Heart right ventricle (tissue), 16 donors: Measurements from ENCODE around the gene GDE1. TPM values are rescaled to one million over a fixed set of nuclear protein-coding genes. Genes with fewer than 3 reads are reported as not detected.

Experiments
- ATAC-seq, 8 donors: fragments of 200-7000 bp; cut with Tn5 transposase; one replicate each; pipeline ENCODE4 v1.9.1; 2020; ENCODE audit warnings: mild to moderate bottlenecking in 8 of 8, moderate library complexity in 8 of 8, moderate number of reproducible peaks in 1 of 8
- DNase-seq, 2 donors: peaks; one replicate each; pipeline ENCODE4 v3.0.0-alpha.2; 2020
- H3K27ac ChIP-seq, 10 donors: fragments of 200-600 bp; sonication (generic) in 2 of 10; one replicate each; pipeline versions ENCODE4 v1.5.0 to v1.8.0; 2020 to 2022; ENCODE audit warnings: mild to moderate bottlenecking in 3 of 10
- H3K27me3 ChIP-seq, 7 donors: fragments of 200-600 bp; one replicate each; pipeline ENCODE4 v1.8.0; 2021 to 2022; ENCODE audit warnings: mild to moderate bottlenecking in 2 of 7
- H3K36me3 ChIP-seq, 9 donors: fragments of 200-600 bp; sonication (generic) in 1 of 9; one replicate each; pipeline versions ENCODE4 v1.5.0 to v1.8.0; 2020 to 2022; ENCODE audit warnings: mild to moderate bottlenecking in 2 of 9
- H3K4me1 ChIP-seq, 9 donors: fragments of 200-600 bp; sonication (generic) in 1 of 9; one replicate each; pipeline versions ENCODE4 v1.5.0 to v1.8.0; 2020 to 2022; ENCODE audit warnings: mild to moderate bottlenecking in 4 of 9
- H3K4me3 ChIP-seq, 10 donors: fragments of 200-600 bp; sonication (generic) in 2 of 10; one replicate each; pipeline versions ENCODE4 v1.5.0 to v1.8.0; 2020 to 2022; ENCODE audit warnings: mild to moderate bottlenecking in 7 of 10, moderate library complexity in 2 of 10
- H3K9me3 ChIP-seq, 11 donors: fragments of 200-600 bp in 10 of 11; sonication (generic) in 2 of 11; one replicate each; pipeline versions ENCODE4 v1.5.0 to v1.8.0; 2013 to 2022; ENCODE audit warnings: mild to moderate bottlenecking in 2 of 11, control low read depth in 1 of 11, moderate library complexity in 1 of 11
- CTCF ChIP-seq, 9 donors: fragments of 200-600 bp; sonication (generic) in 2 of 9; IDR thresholded peaks; one replicate each; pipeline versions ENCODE4 v1.5.0 to v1.8.0; 2021 to 2022; ENCODE audit warnings: antibody characterized with exemption in 9 of 9, mild to moderate bottlenecking in 5 of 9, moderate library complexity in 1 of 9
- WGBS, 2 donors: extraction: QIAGEN DNeasy Blood & Tissue Kit; methylation state at CpG; one replicate each; pipeline ENCODE4 v1.1.7; 2013; ENCODE audit warnings: inconsistent platforms in 1 of 2; 5-methylcytosine and 5-hydroxymethylcytosine counted together
- intact Hi-C, 10 donors: fragments of 100-400 bp; cut with DNase I; formaldehyde crosslinking; loops; one replicate each; pipeline versions ENCODE4 v1.11.1 to v1.14.2; 2022
- polyA plus RNA-seq, 2 donors: library from polyadenylated mRNA; stranded (reverse); fragments of 200-250 nt; gene quantifications; one replicate each; pipeline ENCODE4 v1.2.3, GENCODE V29; 2013
- total RNA-seq, 10 donors: library from RNA; stranded (reverse); fragmentation: NEBNext Ultra II Directional in 3 of 10; extraction: Animal tissue kit (Norgen Biotek cat#: 25700) in 3 of 10; gene quantifications; one replicate each; pipeline versions ENCODE4 v1.2.1 to v1.2.4, GENCODE V29; 2021 to 2023
- donor health status: Arrhythmogenic right ventricular cardiomyopathy.
- donor health status: ischemic (EF 13 %, LVEDD 7.1; RV severe dilation, severe dysfunction).
- donor health status: healthy with polysubstance abuse.
- donor health status: DM: no; HTN: yes; CAD: no.
- donor health status: DM: no; HTN: no; CAD: no.
- donor health status: ischemic (EF 25% LVEDD 6.9; RV normal size, moderate dysfunction).
- donor health status: ischemic (EF 25% LVEDD 5.7; RV mildly dilated, moderate dysfunction).
- donor health status: healthy.
- donor health status: DM: yes; HTN: yes; CAD: no.
- donor health status: Ischemic cardiomyopathy.
- donor health status: ischemic (EF 35%, LVEDD 5.7; RV mildly dilated, moderate dysfunction).
- donor health status: nonischemic (EF 11% LVEDD 7.7; RV severe dilation, severe dysfunction).
- donor health status: DM: yes; HTN: yes; CAD: no.
- donor health status: PGD.
- donor health status: ischemic (EF 29% LVEDD 5.4; RV normal size, mild dysfunction).
- donor health status: nonischemic (EF 23%, LVEDD 6.1; RV moderate dilation, normal function).

GDE1 gene
- total and polyA plus RNA-seq, 12 donors, result 31.9 to 128 (median 108) TPM

- WGBS, 2 donors, result 98% methylated on average over 1 of the region's 1 CpG
- Histone ChIP-seq H3K4me1 (peaks cover 0 to 27% (median 9%) of the 10 kb centered on the region in 9 donors), H3K27ac (no peak overlapping the region), H3K27me3 (no peaks in the 10 kb centered on the region), H3K36me3 (peaks cover 0 to 47% (median 8%) of the 10 kb centered on the region in 9 donors), H3K4me3 (no peak overlapping the region), H3K9me3 (no peaks in the 10 kb centered on the region)
- ATAC-seq, result no peak
- DNase-seq, result no peak
- intact Hi-C loops, result no loop called here
- no peak for TF ChIP-seq CTCF (IDR thresholded peaks at IDR 0.05)
These were observed 5.3 kb upstream of the GDE1 start for GRCh38 chr16:19527161-19527560.

- no peak for TF ChIP-seq CTCF (IDR thresholded peaks at IDR 0.05)
- Histone ChIP-seq H3K4me3 (peak overlapping the region in 5 of 10 donors; percentile 76 to 97 (median 96)), H3K27me3 (no peaks in the 10 kb centered on the region), H3K4me1 (peaks cover 0 to 37% (median 19%) of the 10 kb centered on the region in 9 donors), H3K27ac (peak overlapping the region in 1 of 10 donors; percentile 84), H3K36me3 (peaks cover 0 to 31% (median 8%) of the 10 kb centered on the region in 9 donors), H3K9me3 (no peaks in the 10 kb centered on the region)
- no peak for DNase-seq
- 85 to 87% methylated on average over 2 of the region's 2 CpGs for WGBS, 2 donors
- ATAC-seq, result no peak
- intact Hi-C loops, result no loop called here
These were observed 3.5 kb upstream of the GDE1 start for GRCh38 chr16:19525385-19525723.

- Histone ChIP-seq H3K9me3 (no peaks in the 10 kb centered on the region), H3K4me1 (peaks cover 0 to 41% (median 23%) of the 10 kb centered on the region in 9 donors), H3K27ac (peak overlapping the region in 8 of 10 donors; percentile 17 to 84 (median 52)), H3K27me3 (no peaks in the 10 kb centered on the region), H3K36me3 (peaks cover 0 to 27% (median 8%) of the 10 kb centered on the region in 9 donors), H3K4me3 (peak overlapping the region; percentile 65 to 100 (median 92))
- 12 to 18% methylated on average over 19 of the region's 19 CpGs for WGBS, 2 donors
- ATAC-seq (no peak), DNase-seq (no peak)
- TF ChIP-seq CTCF (IDR thresholded peaks at IDR 0.05), result no peak
- intact Hi-C loops, result no loop called here
These were observed 2.9 kb upstream of the GDE1 start for GRCh38 chr16:19524616-19525384.

- TF ChIP-seq CTCF (IDR thresholded peaks at IDR 0.05), result no peak
- H3K27ac ChIP-seq, result peak overlapping the region in 9 of 10 donors; percentile 17 to 84 (median 52)
- peaks cover 0 to 22% (median 8%) of the 10 kb centered on the region in 9 donors for H3K36me3 ChIP-seq
- ATAC-seq (peak in 2 of 8 donors; percentile 0 to 6), DNase-seq (no peak)
- 0% methylated on average over 11 of the region's 11 CpGs for WGBS, 2 donors
- intact Hi-C loops, result no loop called here
- no peaks in the 10 kb centered on the region for H3K27me3 ChIP-seq
- H3K9me3 ChIP-seq, result no peaks in the 10 kb centered on the region
- peak overlapping the region; percentile 65 to 100 (median 92) for H3K4me3 ChIP-seq
- H3K4me1 ChIP-seq, result peaks cover 0 to 46% (median 24%) of the 10 kb centered on the region in 9 donors
These were observed 2.4 kb upstream of the GDE1 start for GRCh38 chr16:19524356-19524615.
